Measurements from ENCODE around the gene FOXK2. TPM values are rescaled to one million over a fixed set of nuclear protein-coding genes. Genes with fewer than 3 reads are reported as not detected.
A peak's percentile ranks its signal among the peaks of the same experiment; 100 is the strongest.

FOXK2 gene
- total and polyA plus RNA-seq, 2 donors (not counting 3 experiments of a cell fraction or from before 2014, with no cell fraction given), result 33.4 to 79.3 TPM

DNA sequence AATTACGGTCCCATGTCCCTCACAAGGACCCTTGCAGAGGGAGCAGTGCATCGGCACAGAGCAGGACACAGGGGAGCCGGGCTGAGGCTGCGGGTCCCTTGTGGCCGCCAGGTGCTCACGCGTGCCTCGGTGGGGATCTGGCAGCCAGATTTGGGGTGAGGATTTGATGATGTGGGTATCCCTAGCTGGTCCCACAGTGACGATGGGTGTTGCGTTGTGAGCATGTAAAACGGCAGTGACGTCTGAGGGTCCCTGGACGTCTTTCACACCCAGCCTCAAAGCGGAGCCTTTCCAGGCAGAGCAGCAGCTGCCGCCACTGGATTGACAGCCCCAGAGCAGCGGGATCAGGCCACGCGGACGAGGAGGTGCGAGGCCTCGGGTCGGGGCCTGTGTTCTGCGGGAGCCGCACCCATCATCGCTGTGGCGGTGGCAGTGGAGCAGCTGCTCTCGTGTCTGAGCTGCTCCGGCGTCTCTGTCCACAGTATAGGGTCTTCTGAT is 74.1 kb downstream of the FOXK2 start:
- Histone ChIP-seq H3K9me1 (replicated peaks; ENCODE audit: control insufficient read depth, extremely low read depth, insufficient read depth, low read length) (no peaks in the 10 kb centered on the region), H3K9ac (replicated peaks; ENCODE audit: extremely low read depth, insufficient read depth, low read length) (peak overlapping the region; percentile 6), H4K20me1 (replicated peaks; ENCODE audit: control insufficient read depth, extremely low read depth, insufficient read depth, low read length) (no peaks in the 10 kb centered on the region), H3K4me2 (ENCODE audit: insufficient read depth, low read length) (peak overlapping the region; percentile 64), H3K4me1 (ENCODE audit: control insufficient read depth, extremely low read depth, insufficient read depth, low read length) (peaks cover 8% of the 10 kb centered on the region), H3K36me3 (ENCODE audit: control insufficient read depth in 2 of 2, extremely low read depth in 1 of 2, insufficient read depth in 2 of 2, low read length in 2 of 2) (peaks cover 0 to 25% of the 10 kb centered on the region in 2 experiments), H3K79me2 (ENCODE audit: control insufficient read depth, insufficient read depth, low read length) (peaks cover 4% of the 10 kb centered on the region), H3K27me3 (ENCODE audit: control insufficient read depth in 2 of 2, insufficient read depth in 2 of 2, low read length in 2 of 2) (no peaks in the 10 kb centered on the region), H3K9me3 (replicated peaks; ENCODE audit: control insufficient read depth, insufficient read depth, low read length) (no peaks in the 10 kb centered on the region), H3K4me3 (replicated peaks in 1 of 3; ENCODE audit: insufficient read depth in 1 of 3, low read depth in 1 of 3, low read length in 3 of 3) (peak overlapping the region in 1 of 3 experiments; percentile 1), H3K27ac (ENCODE audit: insufficient read depth, low read depth, low read length) (peak overlapping the region; percentile 27), H2AFZ (ENCODE audit: low read depth, low read length) (no peak overlapping the region)
- ChIA-PET POLR2A (no interaction called here), CTCF (no interaction called here)
- TF ChIP-seq CTCF (IDR thresholded peaks at IDR 0.05; ENCODE audit: extremely low read depth in 1 of 2, insufficient read depth in 1 of 2, low read depth in 1 of 2, low read length in 2 of 2), result no peak
- TF ChIP-seq MYC (IDR thresholded peaks at IDR 0.05; ENCODE audit: low read depth, low read length), result no peak
- dilution Hi-C loops (cut with MboI; ENCODE audit: extremely low pct_ligation_motif_present, low sequenced_read_pairs), result no loop called here
- FAIRE-seq (no peak), DNase-seq (ENCODE audit: low read depth, low spot score) (no peak)
- intact Hi-C loops (cut with micrococcal nuclease), result no loop called here
- BruUV-seq (replicated peaks), result no TSS peak

GRCh38 chr17:82594571-82594970 is 75.0 kb downstream of the FOXK2 start:
- CTCF ChIA-PET, result no interaction called here
- TF ChIP-seq JUN (IDR thresholded peaks at IDR 0.05; ENCODE audit: borderline replicate concordance, insufficient read depth, insufficient read length, low read depth) (no peak), MAX (IDR thresholded peaks at IDR 0.05; ENCODE audit: insufficient read depth, insufficient read length) (no peak), GATA2 (IDR thresholded peaks at IDR 0.05; ENCODE audit: insufficient read depth, insufficient read length, low read depth, low read length) (no peak), POLR2AphosphoS5 (IDR thresholded peaks at IDR 0.05; ENCODE audit: insufficient read depth, low read depth, low read length) (no peak), FOS (IDR thresholded peaks at IDR 0.05; ENCODE audit: borderline replicate concordance, insufficient read depth, low read length) (no peak), MYC (IDR thresholded peaks at IDR 0.05; ENCODE audit: low read depth, low read length) (no peak), POLR2A (IDR thresholded peaks at IDR 0.05; ENCODE audit: low read depth, low read length) (no peak), EZH2 (IDR thresholded peaks at IDR 0.05; ENCODE audit: borderline replicate concordance, low read depth, low read length, severe bottlenecking) (no peak), CTCF (IDR thresholded peaks at IDR 0.05; ENCODE audit: extremely low read depth in 1 of 2, insufficient read depth in 1 of 2, low read depth in 1 of 2, low read length in 2 of 2) (no peak)
- no peaks in the 10 kb centered on the region for H4K20me1 ChIP-seq (replicated peaks; ENCODE audit: control insufficient read depth, extremely low read depth, insufficient read depth, low read length)
- no peaks in the 10 kb centered on the region for H3K27me3 ChIP-seq (ENCODE audit: control insufficient read depth in 2 of 2, insufficient read depth in 2 of 2, low read length in 2 of 2)
- dilution Hi-C loops (cut with MboI; ENCODE audit: extremely low pct_ligation_motif_present, low sequenced_read_pairs), result no loop called here
- H3K4me1 ChIP-seq (ENCODE audit: control insufficient read depth, extremely low read depth, insufficient read depth, low read length), result peaks cover 8% of the 10 kb centered on the region
- H3K9ac ChIP-seq (replicated peaks; ENCODE audit: extremely low read depth, insufficient read depth, low read length), result no peak overlapping the region
- no peaks in the 10 kb centered on the region for H3K9me3 ChIP-seq (replicated peaks; ENCODE audit: control insufficient read depth, insufficient read depth, low read length)
- no peaks in the 10 kb centered on the region for H3K9me1 ChIP-seq (replicated peaks; ENCODE audit: control insufficient read depth, extremely low read depth, insufficient read depth, low read length)
- intact Hi-C loops (cut with micrococcal nuclease), result no loop called here
- no peak overlapping the region for H3K4me2 ChIP-seq (ENCODE audit: insufficient read depth, low read length)
- H2AFZ ChIP-seq (ENCODE audit: low read depth, low read length), result no peak overlapping the region
- POLR2A ChIA-PET, result no interaction called here
- FAIRE-seq (no peak), DNase-seq (ENCODE audit: low read depth, low spot score) (no peak)
- H3K4me3 ChIP-seq (replicated peaks in 1 of 3; ENCODE audit: insufficient read depth in 1 of 3, low read depth in 1 of 3, low read length in 3 of 3), result no peak overlapping the region
- BruUV-seq (replicated peaks), result no TSS peak
- peaks cover 4% of the 10 kb centered on the region for H3K79me2 ChIP-seq (ENCODE audit: control insufficient read depth, insufficient read depth, low read length)
- peaks cover 0 to 28% of the 10 kb centered on the region in 2 experiments for H3K36me3 ChIP-seq (ENCODE audit: control insufficient read depth in 2 of 2, extremely low read depth in 1 of 2, insufficient read depth in 2 of 2, low read length in 2 of 2)
- no peak overlapping the region for H3K27ac ChIP-seq (ENCODE audit: insufficient read depth, low read depth, low read length)

Measured in endothelial cell of umbilical vein (primary cell).